Fibroblast of lung (primary cell): ENCODE measurements around the gene HNMT.

ENCODE experiments used
- CTCF ChIP-seq, 2 donors: IDR thresholded peaks in 1 of 2; conservative IDR thresholded peaks in 1 of 2; 1 replicate in 1 of 2; 2 replicates in 1 of 2; pipeline ENCODE4 v1.5.1; 2011 to 2012; ENCODE audit warnings: low read length in 2 of 2, control low read depth in 1 of 2, inconsistent platforms in 1 of 2, low read depth in 1 of 2, mild to moderate bottlenecking in 1 of 2
- EZH2 ChIP-seq: IDR thresholded peaks from 2 replicates; pipeline ENCODE4 v1.5.1; 2012; ENCODE audit warnings: low read length, control low read depth, mild to moderate bottlenecking; ENCODE audit errors: missing control alignments

GRCh38 chr2:137951586-137951985 lies 12.7 kb upstream of the HNMT start:
- TF ChIP-seq CTCF (conservative IDR thresholded peaks at IDR 0.05 in 1 of 2, IDR thresholded peaks at IDR 0.05 in 1 of 2; ENCODE audit: low read depth in 1 of 2, low read length in 2 of 2): no peak
- no peak for TF ChIP-seq EZH2
